Type B pancreatic cell (in vitro differentiated cells): Measurements from ENCODE around the gene ALDH1A2. TPM values are rescaled to one million over a fixed set of nuclear protein-coding genes. Genes with fewer than 3 reads are reported as not detected.

Source experiments
- DNase-seq: peaks from one replicate; pipeline ENCODE4 v3.0.0; 2021; ENCODE audit warnings: mixed read lengths; ENCODE audit not compliant: unreplicated experiment; ENCODE audit errors: extremely low spot score
- H3K27ac Mint-ChIP-seq: 2 replicates; pipeline ENCODE4 v1.8.0; 2021; ENCODE audit warnings: mild to moderate bottlenecking, mixed read lengths
- H3K27me3 Mint-ChIP-seq: 2 replicates; pipeline ENCODE4 v1.8.0; 2021; ENCODE audit warnings: mixed read lengths
- H3K36me3 Mint-ChIP-seq: 2 replicates; pipeline ENCODE4 v1.8.0; 2021; ENCODE audit warnings: mixed read lengths
- H3K4me1 Mint-ChIP-seq: one replicate; pipeline ENCODE4 v1.8.0; 2021; ENCODE audit warnings: mixed read lengths; ENCODE audit not compliant: unreplicated experiment
- H3K4me3 Mint-ChIP-seq: 2 replicates; pipeline ENCODE4 v1.8.0; 2021; ENCODE audit warnings: mild to moderate bottlenecking, mixed read lengths
- H3K9me3 Mint-ChIP-seq: 2 replicates; pipeline ENCODE4 v1.8.0; 2021; ENCODE audit warnings: mixed read lengths
- CTCF ChIP-seq: fragments of 200-600 bp; sonication (generic); conservative IDR thresholded peaks from 2 replicates; pipeline ENCODE4 v1.5.0; 2021; ENCODE audit warnings: antibody characterized with exemption, mild to moderate bottlenecking
- total RNA-seq: library from RNA; stranded (reverse); gene quantifications from 2 replicates; pipeline ENCODE4 v1.2.1, GENCODE V29; 2021; ENCODE audit warnings: low replicate concordance

Gene ALDH1A2
- total RNA-seq, 1 donor from 2014 or later, result 38.3 TPM

- H3K9me3 Mint-ChIP-seq, result no peaks in the 10 kb centered on the region
- no peaks in the 10 kb centered on the region for H3K36me3 Mint-ChIP-seq
- no peak for DNase-seq
- peaks cover 4% of the 10 kb centered on the region for H3K4me1 Mint-ChIP-seq
- no peak overlapping the region for H3K4me3 Mint-ChIP-seq
- TF ChIP-seq CTCF, result no peak
- peaks cover 18% of the 10 kb centered on the region for H3K27me3 Mint-ChIP-seq
- H3K27ac Mint-ChIP-seq, result no peak overlapping the region
Observed at GRCh38 chr15:57916695-57917094, 148.8 kb downstream of the ALDH1A2 start.

GRCh38 chr15:57915827-57916531 lies 149.5 kb downstream of the ALDH1A2 start:
- peaks cover 18% of the 10 kb centered on the region for H3K27me3 Mint-ChIP-seq
- H3K4me1 Mint-ChIP-seq, result peaks cover 8% of the 10 kb centered on the region
- TF ChIP-seq CTCF, result no peak
- no peak overlapping the region for H3K4me3 Mint-ChIP-seq
- DNase-seq, result no peak
- H3K9me3 Mint-ChIP-seq, result no peaks in the 10 kb centered on the region
- H3K27ac Mint-ChIP-seq, result no peak overlapping the region
- H3K36me3 Mint-ChIP-seq, result no peaks in the 10 kb centered on the region

- H3K27me3 Mint-ChIP-seq, result peaks cover 12% of the 10 kb centered on the region
- no peaks in the 10 kb centered on the region for H3K36me3 Mint-ChIP-seq
- DNase-seq, result no peak
- H3K4me3 Mint-ChIP-seq, result no peak overlapping the region
- no peaks in the 10 kb centered on the region for H3K9me3 Mint-ChIP-seq
- H3K4me1 Mint-ChIP-seq, result peaks cover 5% of the 10 kb centered on the region
- no peak overlapping the region for H3K27ac Mint-ChIP-seq
- TF ChIP-seq CTCF, result no peak
Observed at GRCh38 chr15:57914350-57915055, 151.0 kb downstream of the ALDH1A2 start.

- no peak overlapping the region for H3K4me3 Mint-ChIP-seq
- peaks cover 25% of the 10 kb centered on the region for H3K27me3 Mint-ChIP-seq
- no peak for TF ChIP-seq CTCF
Observed at GRCh38 chr15:57911247-57911646, 154.3 kb downstream of the ALDH1A2 start.

GRCh38 chr15:57910672-57911071 lies 154.8 kb downstream of the ALDH1A2 start:
- peaks cover 3% of the 10 kb centered on the region for H3K9me3 Mint-ChIP-seq
- no peak for TF ChIP-seq CTCF
- peaks cover 4% of the 10 kb centered on the region for H3K4me1 Mint-ChIP-seq
- H3K36me3 Mint-ChIP-seq, result no peaks in the 10 kb centered on the region
- H3K27me3 Mint-ChIP-seq, result peaks cover 27% of the 10 kb centered on the region
- H3K27ac Mint-ChIP-seq, result no peak overlapping the region
- DNase-seq, result no peak
- H3K4me3 Mint-ChIP-seq, result no peak overlapping the region

More at GRCh38 chr15:57911247-57911646, 154.3 kb downstream of the ALDH1A2 start:
- peaks cover 3% of the 10 kb centered on the region for H3K9me3 Mint-ChIP-seq
- no peak for DNase-seq
- no peaks in the 10 kb centered on the region for H3K36me3 Mint-ChIP-seq
- peaks cover 4% of the 10 kb centered on the region for H3K4me1 Mint-ChIP-seq
- no peak overlapping the region for H3K27ac Mint-ChIP-seq
